ENCODE measurements around the gene SIRPG. TPM values are rescaled to one million over a fixed set of nuclear protein-coding genes. Genes with fewer than 3 reads are reported as not detected.

The SIRPG gene
- polyA plus RNA-seq, 3 donors = 0.15 to 0.52 (median 0.51) TPM

- no peak for TF ChIP-seq CTCF (IDR thresholded peaks at IDR 0.05)
- no peaks in the 10 kb centered on the region for H3K36me3 ChIP-seq (replicated peaks in 1 of 2; ENCODE audit: control insufficient read depth in 1 of 2, insufficient read depth in 2 of 2, low read length in 2 of 2)
- H3K9me3 Mint-ChIP-seq = peaks cover 0 to 1% (median 0%) of the 10 kb centered on the region in 7 donors
- H2AFZ ChIP-seq (ENCODE audit: insufficient read depth, low read depth, low read length, poor library complexity, severe bottlenecking) = no peak overlapping the region
- DNase-seq = no peak
- no peak overlapping the region for H3K4me3 Mint-ChIP-seq
- peak overlapping the region in 2 of 7 donors; percentile 3 to 28 for H3K27ac Mint-ChIP-seq
- no peak overlapping the region for H3K4me3 ChIP-seq (replicated peaks in 1 of 3; ENCODE audit: low read depth in 2 of 3, low read length in 3 of 3)
- H3K27ac ChIP-seq (ENCODE audit: low read depth in 1 of 2, low read length in 2 of 2) = no peak overlapping the region
- H3K4me1 ChIP-seq (ENCODE audit: control insufficient read depth in 1 of 2, insufficient read depth in 2 of 2, low read length in 2 of 2) = peaks cover 31 to 37% of the 10 kb centered on the region in 2 donors
- no peaks in the 10 kb centered on the region for H4K20me1 ChIP-seq (ENCODE audit: insufficient read depth, low read length)
- no peaks in the 10 kb centered on the region for H3K36me3 Mint-ChIP-seq
- 70% methylated on average over 9 of the region's 9 CpGs for WGBS (ENCODE audit: insufficient coverage)
- no peaks in the 10 kb centered on the region for H3K79me2 ChIP-seq (ENCODE audit: insufficient read depth, low read length)
- no peaks in the 10 kb centered on the region for H3K27me3 ChIP-seq (ENCODE audit: control insufficient read depth in 2 of 2, insufficient read depth in 2 of 2, low read length in 2 of 2)
- H3K4me1 Mint-ChIP-seq = peaks cover 50% of the 10 kb centered on the region
- intact Hi-C loops (cut with micrococcal nuclease) = no loop called here
- no peak overlapping the region for H3K4me2 ChIP-seq (replicated peaks; ENCODE audit: extremely low read depth, low read length, poor library complexity, severe bottlenecking)
- no peaks in the 10 kb centered on the region for H3K9me3 ChIP-seq (replicated peaks in 1 of 2; ENCODE audit: control insufficient read depth in 1 of 2, insufficient read depth in 1 of 2, low read length in 2 of 2)
- H3K27me3 Mint-ChIP-seq (ENCODE audit: low read depth in 3 of 3) = peaks cover 2 to 8% (median 3%) of the 10 kb centered on the region in 3 donors
- no peak overlapping the region for H3K9ac ChIP-seq (ENCODE audit: insufficient read depth, low read length, poor library complexity, severe bottlenecking)
These were observed 26.0 kb downstream of the SIRPG start for GRCh38 chr20:1631309-1632151.

DNA sequence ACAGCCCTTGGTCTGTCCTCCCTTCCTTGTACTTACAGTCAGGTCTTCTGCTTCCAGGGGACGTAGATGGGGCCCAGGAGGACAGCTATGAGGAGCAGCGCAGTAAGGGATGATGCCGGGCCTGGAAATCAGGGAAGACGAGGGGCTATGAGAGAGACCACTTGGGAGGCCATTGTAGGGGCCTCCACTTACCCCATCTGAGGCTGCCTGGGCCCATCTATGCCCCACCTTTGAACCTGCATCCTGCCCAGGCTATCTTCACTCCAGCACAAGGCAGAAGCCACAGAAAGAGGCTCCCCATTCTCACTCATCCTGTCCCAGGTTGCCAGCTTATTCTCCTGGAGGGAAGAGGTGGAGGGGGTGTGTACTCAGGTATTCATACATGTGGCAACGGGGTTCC lies 27.4 kb downstream of the SIRPG start:
- Histone ChIP-seq H3K27me3 (ENCODE audit: control insufficient read depth in 2 of 2, insufficient read depth in 2 of 2, low read length in 2 of 2) (no peaks in the 10 kb centered on the region), H3K27ac (ENCODE audit: low read depth in 1 of 2, low read length in 2 of 2) (no peak overlapping the region), H3K79me2 (ENCODE audit: insufficient read depth, low read length) (no peaks in the 10 kb centered on the region), H2AFZ (ENCODE audit: insufficient read depth, low read depth, low read length, poor library complexity, severe bottlenecking) (no peak overlapping the region), H3K36me3 (replicated peaks in 1 of 2; ENCODE audit: control insufficient read depth in 1 of 2, insufficient read depth in 2 of 2, low read length in 2 of 2) (no peaks in the 10 kb centered on the region), H3K4me1 (ENCODE audit: control insufficient read depth in 1 of 2, insufficient read depth in 2 of 2, low read length in 2 of 2) (peaks cover 38 to 44% of the 10 kb centered on the region in 2 donors), H3K9me3 (replicated peaks in 1 of 2; ENCODE audit: control insufficient read depth in 1 of 2, insufficient read depth in 1 of 2, low read length in 2 of 2) (no peaks in the 10 kb centered on the region), H3K9ac (ENCODE audit: insufficient read depth, low read length, poor library complexity, severe bottlenecking) (no peak overlapping the region), H3K4me3 (replicated peaks in 1 of 3; ENCODE audit: low read depth in 2 of 3, low read length in 3 of 3) (no peak overlapping the region), H3K4me2 (replicated peaks; ENCODE audit: extremely low read depth, low read length, poor library complexity, severe bottlenecking) (no peak overlapping the region), H4K20me1 (ENCODE audit: insufficient read depth, low read length) (no peaks in the 10 kb centered on the region)
- no peak for DNase-seq
- H3K36me3 Mint-ChIP-seq = no peaks in the 10 kb centered on the region
- TF ChIP-seq CTCF (IDR thresholded peaks at IDR 0.05) = no peak
- peaks cover 0 to 2% (median 0%) of the 10 kb centered on the region in 7 donors for H3K9me3 Mint-ChIP-seq
- H3K4me1 Mint-ChIP-seq = peaks cover 59% of the 10 kb centered on the region
- peak overlapping the region in 1 of 7 donors; percentile 80 for H3K27ac Mint-ChIP-seq
- H3K4me3 Mint-ChIP-seq = no peak overlapping the region
- H3K27me3 Mint-ChIP-seq (ENCODE audit: low read depth in 3 of 3) = peaks cover 2 to 4% (median 2%) of the 10 kb centered on the region in 3 donors
- 100% methylated on average over 4 of the region's 5 CpGs for WGBS (ENCODE audit: insufficient coverage)
- intact Hi-C loops (cut with micrococcal nuclease) = no loop called here
